Measurements from ENCODE around the gene FOXD3.

Gene FOXD3

DNA sequence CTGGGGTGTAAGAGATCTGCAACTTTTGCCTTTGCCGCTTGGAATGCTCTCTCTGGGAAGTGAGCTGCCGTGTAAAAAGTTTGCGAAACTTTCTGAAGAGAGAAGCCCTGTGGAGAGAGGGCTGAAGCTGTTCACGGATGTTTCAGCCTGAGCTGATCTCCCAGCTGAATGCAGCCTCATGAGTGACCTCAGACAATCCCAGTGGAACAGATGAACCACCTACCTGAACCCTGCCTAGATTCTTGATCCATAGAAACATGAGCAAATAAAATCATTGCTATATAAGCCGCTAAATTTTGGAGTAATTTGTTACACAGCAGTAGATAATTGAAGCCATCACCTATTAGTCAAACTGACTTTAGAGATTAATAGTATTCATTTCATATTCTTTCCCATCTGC, 40.6 kb downstream of the FOXD3 start:
- TF ChIP-seq, protein P1, sequence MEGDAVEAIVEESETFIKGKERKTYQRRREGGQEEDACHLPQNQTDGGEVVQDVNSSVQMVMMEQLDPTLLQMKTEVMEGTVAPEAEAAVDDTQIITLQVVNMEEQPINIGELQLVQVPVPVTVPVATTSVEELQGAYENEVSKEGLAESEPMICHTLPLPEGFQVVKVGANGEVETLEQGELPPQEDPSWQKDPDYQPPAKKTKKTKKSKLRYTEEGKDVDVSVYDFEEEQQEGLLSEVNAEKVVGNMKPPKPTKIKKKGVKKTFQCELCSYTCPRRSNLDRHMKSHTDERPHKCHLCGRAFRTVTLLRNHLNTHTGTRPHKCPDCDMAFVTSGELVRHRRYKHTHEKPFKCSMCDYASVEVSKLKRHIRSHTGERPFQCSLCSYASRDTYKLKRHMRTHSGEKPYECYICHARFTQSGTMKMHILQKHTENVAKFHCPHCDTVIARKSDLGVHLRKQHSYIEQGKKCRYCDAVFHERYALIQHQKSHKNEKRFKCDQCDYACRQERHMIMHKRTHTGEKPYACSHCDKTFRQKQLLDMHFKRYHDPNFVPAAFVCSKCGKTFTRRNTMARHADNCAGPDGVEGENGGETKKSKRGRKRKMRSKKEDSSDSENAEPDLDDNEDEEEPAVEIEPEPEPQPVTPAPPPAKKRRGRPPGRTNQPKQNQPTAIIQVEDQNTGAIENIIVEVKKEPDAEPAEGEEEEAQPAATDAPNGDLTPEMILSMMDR (IDR thresholded peaks at IDR 0.05; ENCODE audit: borderline replicate concordance, insufficient read depth, low read depth, low read length), result no peak
- no peak overlapping the region for H3K4me3 ChIP-seq (ENCODE audit: low read depth, low read length)

DNA sequence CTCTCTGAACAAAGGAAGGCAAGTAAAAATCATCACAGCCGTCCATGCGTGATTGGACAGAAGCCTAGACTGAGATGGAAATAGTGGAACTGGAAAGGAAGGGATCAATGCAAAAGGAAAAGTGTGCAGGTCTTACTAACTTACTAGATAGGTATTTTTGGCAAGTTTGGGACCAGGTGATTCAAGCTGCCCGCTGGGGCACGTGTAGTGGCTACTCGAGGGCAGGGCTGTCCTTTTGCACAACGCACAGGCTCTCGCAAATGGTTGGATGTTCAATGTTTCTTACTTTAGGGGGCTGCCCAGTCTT, 44.5 kb downstream of the FOXD3 start:
- TF ChIP-seq, protein P1 (IDR thresholded peaks at IDR 0.05; ENCODE audit: borderline replicate concordance, insufficient read depth, low read depth, low read length), result no peak

GRCh38 chr1:63367215-63368103, 45.1 kb downstream of the FOXD3 start, which contains the start of gene ALG6:
Gene ALG6 (plus strand): TSS chr1:63367627. CDS start chr1:63370978, 3,351 bp downstream.
- TF ChIP-seq, protein P1 (IDR thresholded peaks at IDR 0.05; ENCODE audit: borderline replicate concordance, insufficient read depth, low read depth, low read length), result no peak

More for the DNA sequence above, 44.5 kb downstream of the FOXD3 start:
- peak overlapping the region; percentile 48 for H3K4me3 ChIP-seq (ENCODE audit: low read depth, low read length)

DNA sequence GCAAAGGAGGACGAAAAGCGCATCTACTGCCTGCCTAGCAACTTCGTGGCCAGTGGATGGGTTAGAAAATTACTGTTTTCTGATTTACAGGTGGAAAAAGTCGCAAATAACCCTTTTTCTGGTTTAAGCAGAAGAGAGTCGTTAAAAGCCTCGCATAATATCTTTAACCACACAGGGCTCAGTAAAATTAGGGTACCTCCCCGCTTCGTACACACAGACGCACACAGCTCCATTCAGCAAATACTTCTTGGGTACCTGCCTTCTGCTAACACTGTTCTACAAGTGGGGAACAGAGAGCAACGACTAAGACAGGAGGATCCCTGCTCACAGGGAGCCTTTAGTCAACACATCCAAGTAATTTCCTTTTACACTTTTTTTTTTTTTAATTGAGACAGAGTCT, 45.8 kb downstream of the FOXD3 start:
- TF ChIP-seq, protein P1 (IDR thresholded peaks at IDR 0.05; ENCODE audit: borderline replicate concordance, insufficient read depth, low read depth, low read length), result no peak

More at GRCh38 chr1:63367215-63368103, 45.1 kb downstream of the FOXD3 start, which contains the start of gene ALG6:
- H3K4me3 ChIP-seq (ENCODE audit: low read depth, low read length), result peak within 1 kb of the TSS; percentile 90

More for the DNA sequence above, 45.8 kb downstream of the FOXD3 start:
- H3K4me3 ChIP-seq (ENCODE audit: low read depth, low read length), result peak overlapping the region; percentile 90
